COLO668 (cell line): ENCODE data around the gene GDF10.

Experiments used
- DNase-seq: peaks from one replicate; lab custom pipeline; 2025; ENCODE audit not compliant: unreplicated experiment; lab: John Stamatoyannopoulos, UW

Gene GDF10

DNA sequence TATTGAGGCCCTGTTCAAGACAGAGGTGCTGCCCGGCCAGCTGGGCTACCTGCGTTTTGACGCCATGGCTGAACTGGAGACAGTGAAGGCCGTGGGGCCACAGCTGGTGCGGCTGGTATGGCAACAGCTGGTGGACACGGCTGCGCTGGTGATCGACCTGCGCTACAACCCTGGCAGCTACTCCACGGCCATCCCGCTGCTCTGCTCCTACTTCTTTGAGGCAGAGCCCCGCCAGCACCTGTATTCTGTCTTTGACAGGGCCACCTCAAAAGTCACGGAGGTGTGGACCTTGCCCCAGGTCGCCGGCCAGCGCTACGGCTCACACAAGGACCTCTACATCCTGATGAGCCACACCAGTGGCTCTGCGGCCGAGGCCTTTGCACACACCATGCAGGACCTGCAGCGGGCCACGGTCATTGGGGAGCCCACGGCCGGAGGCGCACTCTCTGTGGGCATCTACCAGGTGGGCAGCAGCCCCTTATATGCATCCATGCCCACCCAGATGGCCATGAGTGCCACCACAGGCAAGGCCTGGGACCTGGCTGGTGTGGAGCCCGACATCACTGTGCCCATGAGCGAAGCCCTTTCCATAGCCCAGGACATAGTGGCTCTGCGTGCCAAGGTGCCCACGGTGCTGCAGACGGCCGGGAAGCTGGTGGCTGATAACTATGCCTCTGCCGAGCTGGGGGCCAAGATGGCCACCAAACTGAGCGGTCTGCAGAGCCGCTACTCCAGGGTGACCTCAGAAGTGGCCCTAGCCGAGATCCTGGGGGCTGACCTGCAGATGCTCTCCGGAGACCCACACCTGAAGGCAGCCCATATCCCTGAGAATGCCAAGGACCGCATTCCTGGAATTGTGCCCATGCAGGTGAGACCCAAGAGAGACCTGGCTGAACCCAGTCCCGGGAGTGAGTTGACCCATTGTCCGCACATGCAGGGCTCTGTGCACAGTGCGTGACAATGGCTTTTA lies 51.0 kb downstream of the GDF10 start:
- DNase-seq, result no peak

GRCh38 chr10:47351899-47352815 lies 52.2 kb downstream of the GDF10 start:
- DNase-seq, result no peak

- no peak for DNase-seq
These were observed 53.4 kb downstream of the GDF10 start for GRCh38 chr10:47353351-47353750.

DNA sequence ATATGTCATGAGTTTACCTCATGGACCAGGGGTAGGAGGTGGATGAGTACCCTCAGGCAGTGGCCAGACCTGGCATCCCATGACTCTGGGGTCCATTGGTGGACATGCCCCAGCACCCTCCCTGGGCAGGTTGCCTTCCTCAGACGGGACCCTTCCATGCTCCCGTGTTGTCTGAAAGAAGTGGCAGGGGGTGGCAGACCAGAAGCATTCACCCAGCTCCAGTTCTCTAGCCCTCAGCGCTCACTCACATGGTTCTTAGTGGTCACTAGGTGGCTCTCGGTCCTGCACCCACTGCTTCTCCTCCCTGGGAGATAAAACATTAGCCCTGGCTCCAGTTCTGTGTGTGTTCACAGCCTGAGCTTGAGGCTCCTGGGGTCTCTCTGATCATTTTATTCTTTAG lies 54.2 kb downstream of the GDF10 start:
- DNase-seq, result peak; percentile 3

DNA sequence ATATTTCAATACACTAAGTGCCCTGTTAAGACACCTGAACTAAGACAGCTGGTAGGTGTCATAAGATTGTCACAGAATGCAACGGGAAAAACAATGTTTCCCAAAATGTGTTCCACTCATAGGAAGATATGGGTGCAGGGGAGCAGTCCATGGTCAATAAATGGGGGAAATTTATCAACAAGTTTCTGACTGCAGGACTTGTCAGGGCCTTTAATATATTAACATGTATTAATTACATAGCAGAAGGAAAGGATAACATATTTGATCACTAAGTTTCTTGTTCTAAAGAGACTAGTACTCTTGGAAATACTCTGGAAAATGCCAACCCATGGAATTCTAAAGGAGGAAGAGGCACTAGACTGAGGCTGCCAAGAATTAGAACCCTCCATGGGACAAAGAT lies 54.9 kb downstream of the GDF10 start:
- DNase-seq, result no peak

GRCh38 chr10:47356708-47357107 lies 56.7 kb downstream of the GDF10 start:
- DNase-seq, result no peak

DNA sequence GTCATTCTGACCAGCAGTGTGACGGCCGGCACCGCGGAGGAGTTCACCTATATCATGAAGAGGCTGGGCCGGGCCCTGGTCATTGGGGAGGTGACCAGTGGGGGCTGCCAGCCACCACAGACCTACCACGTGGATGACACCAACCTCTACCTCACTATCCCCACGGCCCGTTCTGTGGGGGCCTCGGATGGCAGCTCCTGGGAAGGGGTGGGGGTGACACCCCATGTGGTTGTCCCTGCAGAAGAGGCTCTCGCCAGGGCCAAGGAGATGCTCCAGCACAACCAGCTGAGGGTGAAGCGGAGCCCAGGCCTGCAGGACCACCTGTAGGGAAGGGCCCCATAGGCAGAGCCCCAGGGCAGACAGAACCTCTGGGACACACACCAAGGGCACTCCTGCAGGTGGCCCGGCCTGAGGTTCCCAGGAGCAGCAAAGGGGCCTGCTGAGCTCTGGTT lies 57.2 kb downstream of the GDF10 start:
- no peak for DNase-seq

GRCh38 chr10:47357911-47358310 lies 57.9 kb downstream of the GDF10 start:
- no peak for DNase-seq

- DNase-seq, result no peak
These were observed 58.5 kb downstream of the GDF10 start for GRCh38 chr10:47358457-47358856.

- DNase-seq, result no peak
These were observed 59.1 kb downstream of the GDF10 start for GRCh38 chr10:47359101-47359500.

DNA sequence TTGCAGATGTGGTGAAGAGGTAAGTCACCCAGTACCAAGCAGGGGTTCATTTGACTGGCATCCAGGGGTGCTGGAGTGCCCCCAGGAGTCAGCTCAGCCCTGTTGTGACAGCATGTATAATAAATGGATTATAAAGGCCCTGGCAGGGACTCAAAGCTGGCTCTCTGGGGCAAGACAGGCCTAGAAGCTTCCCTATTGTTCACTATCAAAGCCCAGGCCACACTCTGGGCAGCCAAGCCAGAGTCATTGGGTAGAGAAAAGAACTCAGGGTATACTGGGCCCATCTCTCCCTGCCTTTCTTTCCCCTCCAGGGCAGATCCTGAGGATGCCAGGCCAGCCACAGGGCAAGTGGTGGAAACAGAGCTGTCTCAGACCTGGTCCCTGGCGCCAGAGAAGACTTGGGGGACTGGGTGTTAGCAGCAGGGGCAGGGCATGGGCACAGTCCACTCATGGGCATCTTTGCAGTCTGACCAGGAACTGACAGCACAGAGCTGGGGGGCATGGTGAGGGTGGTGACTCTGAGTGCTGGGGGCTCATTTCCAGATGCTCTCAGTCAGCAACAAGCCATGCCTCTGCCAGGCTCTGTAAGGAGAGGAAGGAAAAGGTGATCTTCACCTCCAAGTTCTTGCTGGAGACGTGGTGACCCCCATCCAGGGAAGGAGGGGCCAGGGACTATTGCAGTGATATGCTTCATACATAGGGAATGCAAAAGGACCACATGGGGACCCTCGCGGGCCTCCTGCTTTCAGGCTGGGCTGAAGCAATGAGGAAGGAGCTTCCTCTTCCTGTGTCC lies 59.8 kb downstream of the GDF10 start:
- no peak for DNase-seq

DNA sequence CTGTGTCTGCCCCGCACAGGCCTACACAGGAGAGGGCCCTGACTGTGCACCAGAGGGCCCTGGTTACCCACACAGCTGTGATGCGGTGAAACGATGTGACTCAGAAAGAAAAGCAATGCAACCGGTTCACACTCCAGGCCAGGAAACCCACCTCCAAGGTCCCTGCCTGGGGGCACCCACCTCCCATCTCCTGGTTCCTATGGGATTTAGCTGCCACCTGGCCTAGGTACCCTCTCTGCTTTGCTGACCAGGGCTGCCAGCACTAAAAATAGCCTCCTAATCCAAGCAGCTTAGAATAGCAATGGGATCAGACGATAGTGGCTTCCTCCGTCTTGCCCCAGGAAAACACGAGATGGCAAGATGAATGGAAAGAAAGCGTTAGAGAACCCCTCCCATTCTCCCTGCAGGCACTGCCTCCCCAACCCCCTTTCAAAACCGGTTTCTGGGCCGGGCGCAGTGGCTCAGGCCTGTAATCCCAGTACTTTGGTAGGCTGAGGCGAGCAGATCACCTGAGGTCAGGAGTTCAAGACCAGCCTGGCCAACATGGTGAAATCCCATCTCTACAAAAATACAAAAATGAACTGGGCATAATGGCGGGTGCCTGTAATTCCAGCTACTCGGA lies 60.5 kb downstream of the GDF10 start:
- no peak for DNase-seq

DNA sequence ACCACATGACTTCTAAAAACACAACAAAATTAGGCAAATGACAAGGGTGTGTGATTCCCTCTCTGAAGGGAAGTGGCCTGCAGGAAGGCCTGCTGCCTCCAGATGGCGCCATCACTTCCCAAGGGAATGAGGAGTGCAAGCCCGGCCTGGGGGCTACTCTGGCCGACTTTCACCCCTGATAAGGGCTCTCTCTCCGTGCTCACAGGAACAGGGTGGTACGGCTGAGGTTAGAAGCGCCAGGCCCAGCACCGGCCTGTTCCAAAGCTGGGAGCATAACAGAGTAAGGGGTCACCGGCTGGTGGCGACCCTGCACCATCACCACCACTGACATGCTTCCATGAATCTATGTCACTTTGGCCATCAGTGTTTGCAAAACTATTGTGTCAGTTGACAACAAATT lies 61.3 kb downstream of the GDF10 start:
- DNase-seq, result peak; percentile 40

GRCh38 chr10:47362199-47362598 lies 62.2 kb downstream of the GDF10 start:
- no peak for DNase-seq
